Epithelial cell of prostate (primary cell): ENCODE results near the gene AAGAB.

Experiments used
- DNase-seq: peaks from one replicate; pipeline ENCODE4 v3.0.0-alpha.2; 2011; ENCODE audit warnings: low read depth, low spot score
- H3K27ac ChIP-seq: fragments of 450-650 bp; 2 replicates; pipeline ENCODE4 v1.5.1; 2017; ENCODE audit warnings: mild to moderate bottlenecking

Gene AAGAB

GRCh38 chr15:67215102-67215501, 39.4 kb downstream of the AAGAB start:
- H3K27ac ChIP-seq = no peak overlapping the region
- no peak for DNase-seq

- DNase-seq = no peak
- H3K27ac ChIP-seq = no peak overlapping the region
Observed at GRCh38 chr15:67212684-67213367, 41.6 kb downstream of the AAGAB start.

GRCh38 chr15:67210555-67211168, 43.8 kb downstream of the AAGAB start:
- DNase-seq = no peak
- H3K27ac ChIP-seq = no peak overlapping the region

GRCh38 chr15:67208396-67208795, 46.1 kb downstream of the AAGAB start:
- DNase-seq = no peak
- no peak overlapping the region for H3K27ac ChIP-seq

GRCh38 chr15:67207555-67208207, 46.8 kb downstream of the AAGAB start:
- DNase-seq = no peak
- H3K27ac ChIP-seq = no peak overlapping the region

- no peak overlapping the region for H3K27ac ChIP-seq
- DNase-seq = no peak
Observed at GRCh38 chr15:67202991-67203390, 51.5 kb downstream of the AAGAB start.

GRCh38 chr15:67202091-67202490, 52.4 kb downstream of the AAGAB start:
- H3K27ac ChIP-seq = no peak overlapping the region
- no peak for DNase-seq

GRCh38 chr15:67201136-67201535, 53.3 kb downstream of the AAGAB start:
- no peak for DNase-seq
- no peak overlapping the region for H3K27ac ChIP-seq

- no peak for DNase-seq
- no peak overlapping the region for H3K27ac ChIP-seq
Observed at GRCh38 chr15:67199881-67200763, 54.3 kb downstream of the AAGAB start.

- no peak overlapping the region for H3K27ac ChIP-seq
- no peak for DNase-seq
Observed at GRCh38 chr15:67199391-67199790, 55.1 kb downstream of the AAGAB start.

- no peak for DNase-seq
- no peak overlapping the region for H3K27ac ChIP-seq
Observed at GRCh38 chr15:67198157-67198754, 56.2 kb downstream of the AAGAB start.

GRCh38 chr15:67197364-67197695, 57.1 kb downstream of the AAGAB start:
- no peak overlapping the region for H3K27ac ChIP-seq
- no peak for DNase-seq

GRCh38 chr15:67196672-67197363, 57.6 kb downstream of the AAGAB start:
- no peak for DNase-seq
- H3K27ac ChIP-seq = no peak overlapping the region

- DNase-seq = no peak
- no peak overlapping the region for H3K27ac ChIP-seq
Observed at GRCh38 chr15:67196222-67196621, 58.2 kb downstream of the AAGAB start.

- no peak for DNase-seq
Observed at GRCh38 chr15:67195305-67195704, 59.2 kb downstream of the AAGAB start.

GRCh38 chr15:67194171-67195114, 60.0 kb downstream of the AAGAB start:
- DNase-seq = no peak
- no peak overlapping the region for H3K27ac ChIP-seq

More at GRCh38 chr15:67195305-67195704, 59.2 kb downstream of the AAGAB start:
- no peak overlapping the region for H3K27ac ChIP-seq

- H3K27ac ChIP-seq = no peak overlapping the region
- no peak for DNase-seq
Observed at GRCh38 chr15:67193223-67193990, 61.1 kb downstream of the AAGAB start.
